ENCODE data around the gene FCSK.

FCSK gene

DNA sequence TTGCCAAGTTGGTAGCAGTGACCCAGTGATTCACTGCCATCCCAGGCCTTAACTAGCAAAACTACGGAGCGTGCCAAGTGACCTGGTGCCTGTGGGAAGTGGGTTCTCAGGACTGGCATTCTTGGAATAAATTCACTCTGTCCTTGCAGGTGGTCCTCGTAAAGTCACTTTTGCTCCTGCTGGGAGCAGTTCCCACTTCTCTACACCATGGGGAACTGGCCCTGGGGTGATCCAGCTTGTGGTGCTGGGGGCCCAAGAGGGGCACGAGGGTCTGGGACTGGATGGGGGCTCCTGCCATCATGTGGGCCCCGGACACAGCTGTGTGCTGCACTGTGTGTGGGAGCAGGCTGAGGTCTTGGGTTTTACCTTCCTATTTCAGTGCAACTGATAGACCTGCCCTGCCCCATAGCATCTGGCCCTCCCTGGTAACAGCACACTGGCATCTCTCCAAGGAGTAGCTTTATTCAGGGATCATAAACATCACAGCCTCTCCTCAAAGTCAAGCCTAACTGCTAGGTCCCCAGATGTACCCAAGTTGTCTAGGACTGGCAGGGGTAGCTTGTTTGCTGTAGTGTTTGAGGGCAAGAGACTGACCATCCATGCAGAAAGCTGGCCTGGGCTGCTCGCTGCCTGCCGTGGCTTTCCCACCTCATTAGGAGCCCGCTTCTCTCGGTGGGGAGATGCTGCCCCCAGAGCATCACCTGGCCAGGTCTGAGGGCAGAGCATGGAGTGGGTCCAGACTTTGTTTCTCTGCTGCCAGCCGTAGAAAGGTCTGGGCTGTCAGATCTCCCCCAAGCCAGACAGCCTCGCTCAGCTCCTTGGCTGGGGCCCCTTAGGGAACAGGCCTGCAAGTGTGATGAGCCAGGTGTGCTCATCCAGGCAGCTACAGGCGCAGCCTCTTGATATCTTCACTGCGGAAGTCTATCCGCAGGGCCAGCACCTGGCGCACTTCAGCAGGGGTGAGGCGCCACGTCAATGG is 26.0 kb downstream of the FCSK start:
- TF ChIP-seq, protein P1, sequence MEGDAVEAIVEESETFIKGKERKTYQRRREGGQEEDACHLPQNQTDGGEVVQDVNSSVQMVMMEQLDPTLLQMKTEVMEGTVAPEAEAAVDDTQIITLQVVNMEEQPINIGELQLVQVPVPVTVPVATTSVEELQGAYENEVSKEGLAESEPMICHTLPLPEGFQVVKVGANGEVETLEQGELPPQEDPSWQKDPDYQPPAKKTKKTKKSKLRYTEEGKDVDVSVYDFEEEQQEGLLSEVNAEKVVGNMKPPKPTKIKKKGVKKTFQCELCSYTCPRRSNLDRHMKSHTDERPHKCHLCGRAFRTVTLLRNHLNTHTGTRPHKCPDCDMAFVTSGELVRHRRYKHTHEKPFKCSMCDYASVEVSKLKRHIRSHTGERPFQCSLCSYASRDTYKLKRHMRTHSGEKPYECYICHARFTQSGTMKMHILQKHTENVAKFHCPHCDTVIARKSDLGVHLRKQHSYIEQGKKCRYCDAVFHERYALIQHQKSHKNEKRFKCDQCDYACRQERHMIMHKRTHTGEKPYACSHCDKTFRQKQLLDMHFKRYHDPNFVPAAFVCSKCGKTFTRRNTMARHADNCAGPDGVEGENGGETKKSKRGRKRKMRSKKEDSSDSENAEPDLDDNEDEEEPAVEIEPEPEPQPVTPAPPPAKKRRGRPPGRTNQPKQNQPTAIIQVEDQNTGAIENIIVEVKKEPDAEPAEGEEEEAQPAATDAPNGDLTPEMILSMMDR (IDR thresholded peaks at IDR 0.05; ENCODE audit: extremely low read depth, insufficient read depth, missing control alignments), result no peak
- in situ Hi-C loops (cut with MboI; ENCODE audit: low pct_unique_long_range_greater_than_20kb, low sequenced_read_pairs, unreplicated experiment), result no loop called here
- no peak for DNase-seq (ENCODE audit: low spot score)

DNA sequence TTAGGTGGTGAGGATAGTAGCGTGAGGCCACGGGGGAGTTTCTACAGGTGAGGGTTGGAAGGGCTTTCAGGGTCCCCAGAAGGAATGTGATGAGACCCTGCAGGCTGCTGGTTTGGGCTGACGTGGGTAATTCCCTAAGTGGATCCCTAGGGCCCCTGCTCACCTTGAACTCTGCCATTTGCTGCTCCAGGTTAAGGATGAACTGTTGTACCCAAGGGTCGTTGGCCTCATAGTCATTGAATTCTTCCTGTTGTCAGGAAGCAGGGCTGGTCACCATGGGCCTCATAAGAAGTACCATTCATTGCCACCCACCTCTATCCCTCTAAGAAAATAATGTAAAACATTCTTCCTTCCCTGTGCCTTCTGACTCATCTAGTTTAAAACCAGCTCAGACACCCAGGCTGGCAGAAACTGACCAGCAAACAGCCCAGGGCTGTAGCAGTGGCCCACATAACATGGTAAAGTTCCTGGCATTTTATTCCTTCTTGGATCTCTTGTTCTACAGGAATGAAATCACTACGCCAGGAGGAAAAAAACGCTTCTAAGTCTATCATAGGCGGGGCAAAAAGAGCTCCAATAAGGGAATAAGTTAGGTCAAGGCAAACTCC is 27.6 kb downstream of the FCSK start:
- TF ChIP-seq, protein P1 (IDR thresholded peaks at IDR 0.05; ENCODE audit: extremely low read depth, insufficient read depth, missing control alignments), result no peak
- in situ Hi-C loops (cut with MboI; ENCODE audit: low pct_unique_long_range_greater_than_20kb, low sequenced_read_pairs, unreplicated experiment), result no loop called here
- no peak for DNase-seq (ENCODE audit: low spot score)

DNA sequence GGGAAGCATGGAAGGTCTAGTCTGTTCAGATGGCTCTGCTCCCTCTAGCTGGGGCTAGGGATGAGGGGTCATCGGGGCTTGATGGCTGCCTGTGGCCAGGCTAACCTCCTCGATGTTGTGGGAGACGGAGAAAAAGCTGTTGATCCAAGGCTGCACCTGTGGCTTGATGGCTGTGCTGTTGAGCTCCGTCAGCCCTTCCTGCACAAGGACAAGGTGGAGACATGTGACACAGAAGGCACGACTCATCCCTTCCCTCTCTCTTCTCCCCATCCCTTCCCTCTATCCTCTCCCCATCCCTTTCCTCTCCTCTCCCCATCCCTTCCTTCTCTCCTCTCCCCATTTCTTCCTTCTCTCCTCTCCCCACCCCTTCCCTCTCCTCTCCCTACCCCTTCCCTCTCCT is 28.2 kb downstream of the FCSK start:
- DNase-seq (ENCODE audit: low spot score), result no peak
- in situ Hi-C loops (cut with MboI; ENCODE audit: low pct_unique_long_range_greater_than_20kb, low sequenced_read_pairs, unreplicated experiment), result no loop called here
- TF ChIP-seq, protein P1 (IDR thresholded peaks at IDR 0.05; ENCODE audit: extremely low read depth, insufficient read depth, missing control alignments), result no peak

DNA sequence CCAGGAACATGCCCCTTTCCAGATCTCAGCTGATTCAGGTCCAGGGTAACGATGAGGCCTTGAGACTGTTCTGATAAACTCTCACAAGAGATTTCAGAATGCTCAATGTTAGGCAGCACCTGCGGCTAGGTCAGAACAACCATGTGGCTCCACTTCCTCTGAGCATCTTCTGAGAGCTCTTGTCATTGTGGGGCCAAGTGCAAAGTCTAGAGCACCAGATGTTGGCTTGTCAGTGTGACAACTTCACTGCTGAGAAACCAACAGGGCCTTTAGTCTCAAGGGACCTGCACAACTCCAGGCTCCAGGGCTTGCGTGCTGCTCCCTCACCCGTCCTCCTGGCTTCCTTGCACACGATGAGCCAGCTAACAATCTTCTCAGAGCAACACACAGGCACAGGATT is 29.0 kb downstream of the FCSK start:
- in situ Hi-C loops (cut with MboI; ENCODE audit: low pct_unique_long_range_greater_than_20kb, low sequenced_read_pairs, unreplicated experiment), result no loop called here
- TF ChIP-seq, protein P1 (IDR thresholded peaks at IDR 0.05; ENCODE audit: extremely low read depth, insufficient read depth, missing control alignments), result no peak
- DNase-seq (ENCODE audit: low spot score), result no peak

DNA sequence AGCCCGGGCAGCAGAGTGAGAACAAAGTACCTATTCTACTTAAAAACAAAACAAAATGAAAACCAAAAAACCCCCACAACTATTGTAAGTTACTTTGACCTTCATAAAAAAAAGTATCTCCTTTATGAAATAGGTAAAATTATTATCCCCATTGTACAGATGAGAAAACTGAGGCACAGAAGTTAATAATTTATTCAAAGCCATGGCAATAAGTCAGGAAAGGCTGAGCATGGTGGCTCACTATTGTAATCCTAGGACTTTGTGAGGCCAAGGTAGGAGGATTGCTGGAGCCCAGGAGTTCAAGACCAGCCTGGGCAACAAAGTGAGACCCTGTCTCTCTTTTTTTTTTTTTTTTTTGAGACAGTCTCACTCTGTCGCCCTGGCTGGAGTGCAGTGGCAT is 30.5 kb downstream of the FCSK start:
- TF ChIP-seq, protein P1 (IDR thresholded peaks at IDR 0.05; ENCODE audit: extremely low read depth, insufficient read depth, missing control alignments), result no peak
- DNase-seq (ENCODE audit: low spot score), result no peak
- in situ Hi-C loops (cut with MboI; ENCODE audit: low pct_unique_long_range_greater_than_20kb, low sequenced_read_pairs, unreplicated experiment), result no loop called here

DNA sequence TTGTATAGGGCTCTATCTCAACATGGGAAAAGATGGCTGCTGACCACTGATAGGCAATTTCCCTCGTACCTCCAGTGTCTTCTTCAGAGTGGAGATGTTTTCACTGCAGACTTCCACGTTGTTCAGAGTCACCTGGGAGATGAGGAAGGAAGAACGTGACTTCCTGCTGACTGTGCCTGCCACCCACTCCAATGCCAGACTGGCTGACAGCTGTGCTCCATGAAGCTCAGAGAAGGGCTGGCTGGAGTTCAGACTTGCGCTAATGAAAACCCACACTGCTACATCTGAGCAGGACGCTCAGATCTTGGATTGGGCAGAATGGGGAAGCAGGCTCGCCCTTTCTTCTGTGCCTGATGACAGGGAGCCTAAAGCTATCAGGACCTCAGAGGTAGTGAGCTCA is 35.9 kb downstream of the FCSK start:
- in situ Hi-C loops (cut with MboI; ENCODE audit: low pct_unique_long_range_greater_than_20kb, low sequenced_read_pairs, unreplicated experiment), result no loop called here
- TF ChIP-seq, protein P1 (IDR thresholded peaks at IDR 0.05; ENCODE audit: extremely low read depth, insufficient read depth, missing control alignments), result no peak
- DNase-seq (ENCODE audit: low spot score), result no peak
